HepG2 (cell line): ENCODE measurements around the gene RSPH1. TPM values are rescaled to one million over a fixed set of nuclear protein-coding genes. Genes with fewer than 3 reads are reported as not detected.

ENCODE experiments used
- ATAC-seq: fragments of 200-7000 bp; cut with Tn5 transposase; 3 replicates; pipeline ENCODE4 v1.9.1; 2020; ENCODE audit warnings: mild to moderate bottlenecking, moderate library complexity
- BruUV-seq: library from RNA; stranded (reverse); fragments of 400-500 nt; replicated peaks from 2 replicates; lab custom pipeline; 2021; lab: Mats Ljungman, UMichigan
- CTCF ChIA-PET: fragments of 300-600 bp; formaldehyde crosslinking; extraction: SDS; loops from one replicate; lab custom pipeline; 2021; ENCODE audit warnings: low total read pairs, inconsistent platforms, low intra/inter-chr PET ratio; lab: Yijun Ruan, JAX
- POLR2A ChIA-PET: fragments of 350-600 bp; sonication (Branson Sonifier 250); formaldehyde crosslinking; loops from one replicate; lab custom pipeline; 2020; ENCODE audit warnings: antibody characterized with exemption, inconsistent platforms; lab: Yijun Ruan, JAX
- DNase-seq: peaks from one replicate; pipeline ENCODE4 v3.0.0-alpha.2; 2015; ENCODE audit warnings: low spot score
- FAIRE-seq: peaks from 3 replicates; lab custom pipeline; 2011; peaks lifted over from hg19 to GRCh38; lab: Jason Lieb, UNC
- H2AFZ ChIP-seq: one replicate; pipeline ENCODE4 v1.6.1; 2011; ENCODE audit warnings: low read length, inconsistent platforms
- H3K27ac ChIP-seq: fragments of 300-600 bp; 3 replicates; pipeline ENCODE4 v1.8.0; 2011; ENCODE audit warnings: mixed run types, mild to moderate bottlenecking, mixed read lengths, low read length, inconsistent platforms; ENCODE audit not compliant: insufficient read depth; ENCODE audit errors: extremely low read length
- H3K27me3 ChIP-seq, 2 experiments: fragments of 200-600 bp in 1 of 2; 2 replicates in 1 of 2; 3 replicates in 1 of 2; pipeline versions ENCODE4 v1.6.0 to v1.8.0; 2011; ENCODE audit warnings: low read length in 2 of 2, mild to moderate bottlenecking in 2 of 2, moderate library complexity in 2 of 2, inconsistent platforms in 1 of 2; ENCODE audit not compliant: insufficient read depth in 2 of 2, control insufficient read depth in 1 of 2
- H3K36me3 ChIP-seq, 2 experiments: fragments of 200-600 bp in 1 of 2; replicated peaks in 1 of 2; 2 replicates in 1 of 2; 3 replicates in 1 of 2; pipeline versions ENCODE4 v1.5.1 to v1.8.0; 2011; ENCODE audit warnings: low read length in 2 of 2, inconsistent platforms in 1 of 2; ENCODE audit not compliant: insufficient read depth in 2 of 2, control insufficient read depth in 1 of 2
- H3K4me1 ChIP-seq: 2 replicates; pipeline ENCODE4 v1.5.1; 2012; ENCODE audit warnings: low read length, inconsistent platforms; ENCODE audit not compliant: insufficient read depth
- H3K4me2 ChIP-seq: 2 replicates; pipeline ENCODE4 v1.6.0; 2011; ENCODE audit warnings: low read depth, low read length, inconsistent platforms
- H3K4me3 ChIP-seq, 3 experiments: fragments of 200-600 bp in 1 of 3; sonication (generic), shearing (Covaris generic) in 1 of 3; replicated peaks in 1 of 3; 2 replicates each; pipeline ENCODE4 v1.5.1; 2011 to 2016; ENCODE audit warnings: low read length in 3 of 3, inconsistent platforms in 2 of 3, low read depth in 2 of 3, mild to moderate bottlenecking in 2 of 3, control low read depth in 1 of 3, mixed read lengths in 1 of 3; ENCODE audit not compliant: insufficient read depth in 1 of 3
- H3K79me2 ChIP-seq: one replicate; pipeline ENCODE4 v1.6.1; 2011; ENCODE audit warnings: low read length, inconsistent platforms; ENCODE audit not compliant: insufficient read depth
- H3K9ac ChIP-seq: 2 replicates; pipeline ENCODE4 v1.6.0; 2011; ENCODE audit warnings: mild to moderate bottlenecking, low read depth, low read length, inconsistent platforms; ENCODE audit not compliant: insufficient read depth
- H3K9me3 ChIP-seq: 2 replicates; pipeline ENCODE4 v1.5.1; 2012; ENCODE audit warnings: mild to moderate bottlenecking, low read length
- H4K20me1 ChIP-seq: 2 replicates; pipeline ENCODE4 v1.6.0; 2011; ENCODE audit warnings: inconsistent platforms, mild to moderate bottlenecking, low read length, moderate library complexity; ENCODE audit not compliant: insufficient read depth
- ADNP ChIP-seq: sonication (generic); formaldehyde crosslinking; IDR thresholded peaks from 2 replicates; pipeline ENCODE4 v1.4.0; 2020; ENCODE audit warnings: missing genetic modification reagents
- IKZF4 ChIP-seq: sonication (generic); formaldehyde crosslinking; IDR thresholded peaks from 2 replicates; pipeline ENCODE4 v1.5.1; 2020; ENCODE audit warnings: borderline replicate concordance, mild to moderate bottlenecking, low read depth, missing genetic modification reagents; ENCODE audit errors: not compliant biosample characterization
- KIAA2018 ChIP-seq: sonication (generic); formaldehyde crosslinking; IDR thresholded peaks from 2 replicates; pipeline ENCODE4 v1.5.0; 2020; ENCODE audit warnings: mild to moderate bottlenecking, missing genetic modification reagents, borderline replicate concordance
- LCORL ChIP-seq, 2 experiments: fragments of 450-650 bp in 1 of 2; sonication (generic) in 1 of 2; formaldehyde crosslinking in 1 of 2; IDR thresholded peaks; 2 replicates each; pipeline versions ENCODE4 v1.5.0 to v1.6.1; 2017 to 2020; ENCODE audit warnings: antibody characterized with exemption in 1 of 2, missing genetic modification reagents in 1 of 2
- LRRFIP1 ChIP-seq: sonication (generic); formaldehyde crosslinking; conservative IDR thresholded peaks from 2 replicates; pipeline ENCODE4 v1.4.0; 2020; ENCODE audit warnings: missing genetic modification reagents
- TERF1 ChIP-seq: sonication (generic); formaldehyde crosslinking; IDR thresholded peaks from 2 replicates; pipeline ENCODE4 v1.8.0; 2022; ENCODE audit warnings: mild to moderate bottlenecking, missing genetic modification reagents, moderate library complexity
- ZNF24 ChIP-seq: fragments of 450-650 bp; IDR thresholded peaks from 2 replicates; pipeline ENCODE4 v1.6.1; 2017; ENCODE audit warnings: antibody characterized with exemption, mild to moderate bottlenecking
- ZNF264 ChIP-seq: sonication (generic); formaldehyde crosslinking; IDR thresholded peaks from 2 replicates; pipeline ENCODE4 v1.4.0; 2020; ENCODE audit warnings: missing genetic modification reagents
- ZNF543 ChIP-seq: sonication (generic); formaldehyde crosslinking; IDR thresholded peaks from 2 replicates; pipeline ENCODE4 v1.4.0; 2020; ENCODE audit warnings: mild to moderate bottlenecking, missing genetic modification reagents
- ZNF607 ChIP-seq: sonication (generic); formaldehyde crosslinking; IDR thresholded peaks from 2 replicates; pipeline ENCODE4 v1.5.1; 2020; ENCODE audit warnings: missing genetic modification reagents, mild to moderate bottlenecking, borderline replicate concordance
- ZNF83 ChIP-seq: sonication (generic); formaldehyde crosslinking; IDR thresholded peaks from 2 replicates; pipeline ENCODE4 v1.4.0; 2020; ENCODE audit warnings: missing genetic modification reagents, mild to moderate bottlenecking, borderline replicate concordance
- WGBS: methylation state at CpG from one replicate; pipeline ENCODE4 v1.1.6; 2017; ENCODE audit warnings: low lambda C conversion rate; 5-methylcytosine and 5-hydroxymethylcytosine counted together
- in situ Hi-C: cut with HindIII; loops from 2 replicates; pipeline ENCODE4 v1.10.0; 2017; ENCODE audit warnings: low pct_unique_long_range_greater_than_20kb; ENCODE audit not compliant: extremely low pct_ligation_motif_present
- intact Hi-C: fragments of 100-400 bp; cut with micrococcal nuclease; formaldehyde crosslinking; loops from one replicate; pipeline ENCODE4 v1.10.0; 2022; ENCODE audit not compliant: unreplicated experiment
- polyA plus RNA-seq, 8 experiments: library from polyadenylated mRNA; depleted of rRNA in 3 of 8; stranded (reverse) in 7 of 8; unstranded in 1 of 8; fragments of >200 nt; fragmentation: Illumina TruSeq in 4 of 8; extraction: Trizol in 4 of 8; gene quantifications; 2 replicates each; pipeline versions ENCODE4 v1.2.1 to v1.2.3, GENCODE V29; 2011 to 2016; ENCODE audit warnings: low read depth in 4 of 8, missing spikeins in 1 of 8, mixed read lengths in 1 of 8; ENCODE audit not compliant: insufficient read depth in 1 of 8
- total RNA-seq, 5 experiments: library from RNA; depleted of rRNA; stranded (reverse); fragments of >200 nt; fragmentation: Illumina TruSeq; extraction: Trizol; gene quantifications; 2 replicates each; pipeline ENCODE4 v1.2.3, GENCODE V29; 2016; ENCODE audit warnings: low read depth in 1 of 5

RSPH1 gene
- total and polyA plus RNA-seq, 2 of the 13 experiments (the other 11 are each of a cell fraction or from before 2014, with no cell fraction given): not detected

GRCh38 chr21:42429856-42430255 lies 66.2 kb downstream of the RSPH1 start (continued):
- TF ChIP-seq TERF1 (CRISPR knock-in tag): no peak
- TF ChIP-seq LCORL (IDR thresholded peaks at IDR 0.05): no peak
- TF ChIP-seq LCORL (CRISPR knock-in tag; IDR thresholded peaks at IDR 0.05): no peak
- no peak for TF ChIP-seq ZNF264 (CRISPR knock-in tag)

GRCh38 chr21:42429021-42429420 lies 67.0 kb downstream of the RSPH1 start:
- no CpG with 5 or more reads among the region's 1 CpG for WGBS
- H3K36me3 ChIP-seq: no peaks in the 10 kb centered on the region
- H3K4me3 ChIP-seq: no peak overlapping the region
- BruUV-seq: no TSS peak
- no peak overlapping the region for H2AFZ ChIP-seq
- H4K20me1 ChIP-seq: no peaks in the 10 kb centered on the region
- DNase-seq (no peak), FAIRE-seq (no peak), ATAC-seq (no peak)
- peaks cover 27% of the 10 kb centered on the region for H3K4me1 ChIP-seq
- no peak overlapping the region for H3K27ac ChIP-seq
- no peaks in the 10 kb centered on the region for H3K79me2 ChIP-seq
- in situ Hi-C loops: no loop called here
- peaks cover 0 to 11% of the 10 kb centered on the region in 2 experiments; a peak in 1 of 5 replicates for H3K27me3 ChIP-seq
- H3K9ac ChIP-seq: no peak overlapping the region
- H3K4me2 ChIP-seq: no peak overlapping the region
- no peaks in the 10 kb centered on the region for H3K9me3 ChIP-seq
- ChIA-PET POLR2A (no interaction called here), CTCF (no interaction called here)
- intact Hi-C loops: no loop called here
- no peak for TF ChIP-seq ADNP
- TF ChIP-seq IKZF4 (CRISPR knock-in tag): no peak
- TF ChIP-seq KIAA2018 (CRISPR knock-in tag): no peak
- TF ChIP-seq ZNF607 (CRISPR knock-in tag): no peak
- TF ChIP-seq ZNF83 (CRISPR knock-in tag): no peak
- TF ChIP-seq ZNF543 (CRISPR knock-in tag): no peak
- no peak for TF ChIP-seq LRRFIP1 (CRISPR knock-in tag)
- no peak for TF ChIP-seq ZNF24
